Lung (tissue), 12 donors: ENCODE measurements around the gene HIBADH. TPM values are rescaled to one million over a fixed set of nuclear protein-coding genes. Genes with fewer than 3 reads are reported as not detected.

ENCODE experiments used
- ATAC-seq: fragments of 200-7000 bp; cut with Tn5 transposase; one replicate; pipeline ENCODE4 v1.9.1; 2020; ENCODE audit warnings: moderate number of reproducible peaks; ENCODE audit not compliant: insufficient read depth, low FRiP score
- DNase-seq, 3 donors: peaks; one replicate each; pipeline ENCODE4 v3.0.0-alpha.2; 2013 to 2017
- H3K27ac ChIP-seq, 2 donors: one replicate each; pipeline ENCODE4 v1.5.1; 2013; ENCODE audit warnings: mild to moderate bottlenecking in 2 of 2, moderate library complexity in 2 of 2, control low read depth in 1 of 2, inconsistent platforms in 1 of 2, low read depth in 1 of 2, low read length in 1 of 2
- H3K27me3 ChIP-seq, 3 donors: one replicate each; pipeline ENCODE4 v1.5.1; 2013; ENCODE audit warnings: low read length in 2 of 3; ENCODE audit not compliant: control insufficient read depth in 3 of 3, insufficient read depth in 3 of 3
- H3K36me3 ChIP-seq, 4 donors: one replicate each; pipeline ENCODE4 v1.5.1; 2013; ENCODE audit warnings: low read length in 4 of 4, mild to moderate bottlenecking in 1 of 4, moderate library complexity in 1 of 4; ENCODE audit not compliant: control insufficient read depth in 4 of 4, insufficient read depth in 4 of 4
- H3K4me1 ChIP-seq, 5 donors: one replicate each; pipeline ENCODE4 v1.5.1; 2013; ENCODE audit warnings: low read length in 5 of 5, mild to moderate bottlenecking in 2 of 5, moderate library complexity in 1 of 5; ENCODE audit not compliant: control insufficient read depth in 5 of 5, insufficient read depth in 5 of 5
- H3K4me3 ChIP-seq: one replicate; pipeline ENCODE4 v1.5.1; 2013; ENCODE audit warnings: mild to moderate bottlenecking, control low read depth, moderate library complexity
- H3K9ac ChIP-seq, 2 donors: one replicate each; pipeline ENCODE4 v1.5.1; 2013; ENCODE audit warnings: low read length in 2 of 2, control low read depth in 1 of 2; ENCODE audit not compliant: insufficient read depth in 1 of 2
- H3K9me3 ChIP-seq, 4 donors: one replicate each; pipeline ENCODE4 v1.5.1; 2013; ENCODE audit warnings: low read length in 3 of 4, mild to moderate bottlenecking in 1 of 4, moderate library complexity in 1 of 4; ENCODE audit not compliant: control insufficient read depth in 4 of 4, insufficient read depth in 3 of 4
- WGBS, 2 donors: extraction: QIAGEN DNeasy Blood & Tissue Kit; methylation state at CpG; one replicate each; pipeline ENCODE4 v1.1.7; 2013; 5-methylcytosine and 5-hydroxymethylcytosine counted together
- polyA plus RNA-seq, 2 donors: library from polyadenylated mRNA; stranded (reverse); fragments of 200-250 nt; gene quantifications; one replicate each; pipeline ENCODE4 v1.2.1, GENCODE V29; 2013
- total RNA-seq, 2 donors: library from RNA; depleted of rRNA in 1 of 2; stranded (reverse); fragments of >200 nt in 1 of 2; gene quantifications; one replicate each; pipeline ENCODE4 v1.2.1, GENCODE V29; 2014 to 2021
- TF ChIP-seq, protein P1 (sequence below): IDR thresholded peaks from 2 replicates; pipeline ENCODE4 v1.5.1; 2012; ENCODE audit warnings: mild to moderate bottlenecking; ENCODE audit errors: control extremely low read depth, extremely low read depth
- donor health status: control.
- donor health status: control.
- donor health status: Bipolar disorder and iron deficiency.
- donor health status: healthy.
- donor health status: DM: yes; HTN: yes; CAD: no.

Gene HIBADH
- total and polyA plus RNA-seq, 4 donors, result 13.7 to 39.2 (median 17.4) TPM

DNA sequence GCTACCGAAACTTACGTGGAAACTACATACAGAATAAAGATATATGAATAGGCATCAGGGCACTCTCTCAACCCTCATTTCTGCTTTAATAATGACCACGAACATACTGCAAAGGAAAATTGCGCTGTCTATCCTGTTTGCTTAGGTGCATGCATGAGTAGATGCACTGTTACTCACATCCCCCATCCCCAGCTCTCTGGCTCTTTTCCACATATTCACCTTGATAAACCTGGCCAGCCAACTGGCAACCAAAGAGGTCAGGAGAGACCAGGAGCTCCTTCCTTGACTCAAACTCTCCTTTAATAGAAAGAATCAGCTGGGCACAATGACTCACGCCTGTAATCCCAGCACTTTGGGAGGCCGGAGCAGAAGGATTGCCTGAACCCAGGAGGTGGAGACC is 29.6 kb downstream of the HIBADH start:
- H3K9ac ChIP-seq, result no peak overlapping the region
- ATAC-seq (no peak), DNase-seq (no peak)
- peaks cover 2 to 55% (median 18%) of the 10 kb centered on the region in 5 donors for H3K4me1 ChIP-seq
- H3K9me3 ChIP-seq, result no peaks in the 10 kb centered on the region
- TF ChIP-seq, protein P1, sequence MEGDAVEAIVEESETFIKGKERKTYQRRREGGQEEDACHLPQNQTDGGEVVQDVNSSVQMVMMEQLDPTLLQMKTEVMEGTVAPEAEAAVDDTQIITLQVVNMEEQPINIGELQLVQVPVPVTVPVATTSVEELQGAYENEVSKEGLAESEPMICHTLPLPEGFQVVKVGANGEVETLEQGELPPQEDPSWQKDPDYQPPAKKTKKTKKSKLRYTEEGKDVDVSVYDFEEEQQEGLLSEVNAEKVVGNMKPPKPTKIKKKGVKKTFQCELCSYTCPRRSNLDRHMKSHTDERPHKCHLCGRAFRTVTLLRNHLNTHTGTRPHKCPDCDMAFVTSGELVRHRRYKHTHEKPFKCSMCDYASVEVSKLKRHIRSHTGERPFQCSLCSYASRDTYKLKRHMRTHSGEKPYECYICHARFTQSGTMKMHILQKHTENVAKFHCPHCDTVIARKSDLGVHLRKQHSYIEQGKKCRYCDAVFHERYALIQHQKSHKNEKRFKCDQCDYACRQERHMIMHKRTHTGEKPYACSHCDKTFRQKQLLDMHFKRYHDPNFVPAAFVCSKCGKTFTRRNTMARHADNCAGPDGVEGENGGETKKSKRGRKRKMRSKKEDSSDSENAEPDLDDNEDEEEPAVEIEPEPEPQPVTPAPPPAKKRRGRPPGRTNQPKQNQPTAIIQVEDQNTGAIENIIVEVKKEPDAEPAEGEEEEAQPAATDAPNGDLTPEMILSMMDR, result no peak
- WGBS, 2 donors, result 76 to 79% methylated on average over 6 of the region's 6 CpGs
- no peak overlapping the region for H3K27ac ChIP-seq
- H3K36me3 ChIP-seq, result peaks cover 0 to 4% (median 1%) of the 10 kb centered on the region in 4 donors
- H3K27me3 ChIP-seq, result peaks cover 0 to 15% (median 2%) of the 10 kb centered on the region in 3 donors
- H3K4me3 ChIP-seq, result no peak overlapping the region

DNA sequence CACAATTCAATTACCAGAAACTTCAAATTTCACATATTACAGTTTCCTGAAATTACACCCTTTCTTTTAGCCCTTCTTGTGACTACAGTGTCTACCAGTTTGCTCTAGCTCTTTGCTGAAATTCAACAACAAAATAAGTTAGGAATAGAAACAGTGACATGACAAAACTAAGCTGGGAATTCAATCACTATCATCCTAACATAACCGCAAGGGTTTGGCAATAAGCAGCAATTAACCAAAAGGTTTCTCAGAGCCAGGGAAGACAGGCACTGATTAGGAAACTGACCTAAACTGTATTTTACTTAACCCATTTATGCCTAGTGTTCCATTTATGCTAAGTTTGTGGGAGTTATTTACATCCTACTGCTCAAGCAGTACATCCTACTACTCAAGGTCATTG is 31.3 kb downstream of the HIBADH start:
- TF ChIP-seq, protein P1, result no peak
- no peak for ATAC-seq
- H3K27me3 ChIP-seq, result peaks cover 0 to 15% (median 2%) of the 10 kb centered on the region in 3 donors

DNA sequence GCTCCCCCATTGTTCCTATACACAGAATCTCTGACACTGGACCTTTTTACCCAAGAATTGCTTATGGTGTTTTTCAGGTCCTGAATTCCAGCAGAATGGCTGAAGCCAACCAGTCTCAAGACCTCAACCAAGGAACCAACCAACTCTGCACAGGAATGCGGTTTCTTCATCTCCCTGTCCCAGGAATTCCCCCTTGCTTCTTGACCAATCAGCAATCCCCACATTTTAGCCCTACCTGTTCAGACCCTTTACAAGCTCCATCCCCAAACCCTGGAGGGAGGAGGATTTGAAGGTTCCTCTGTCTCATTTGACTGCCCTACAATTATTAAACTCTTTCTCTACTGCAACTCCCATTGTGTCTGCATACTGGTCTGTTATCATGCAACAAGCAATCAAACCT is 35.5 kb downstream of the HIBADH start:
- H3K9me3 ChIP-seq, result peaks cover 0 to 2% (median 0%) of the 10 kb centered on the region in 4 donors
- H3K27me3 ChIP-seq, result peaks cover 0 to 9% (median 2%) of the 10 kb centered on the region in 3 donors
- ATAC-seq (no peak), DNase-seq (no peak)
- H3K4me1 ChIP-seq, result peaks cover 0 to 14% (median 4%) of the 10 kb centered on the region in 5 donors
- no peak overlapping the region for H3K9ac ChIP-seq
- WGBS, 2 donors, result 96 to 100% methylated on average over 1 of the region's 1 CpG
- TF ChIP-seq, protein P1, result no peak
- no peak overlapping the region for H3K27ac ChIP-seq
- no peak overlapping the region for H3K4me3 ChIP-seq
- H3K36me3 ChIP-seq, result peaks cover 0 to 6% (median 3%) of the 10 kb centered on the region in 4 donors

More for the DNA sequence above, 31.3 kb downstream of the HIBADH start:
- Histone ChIP-seq H3K9me3 (no peaks in the 10 kb centered on the region), H3K4me3 (no peak overlapping the region), H3K9ac (no peak overlapping the region), H3K4me1 (peaks cover 2 to 53% (median 14%) of the 10 kb centered on the region in 5 donors), H3K27ac (no peak overlapping the region), H3K36me3 (peaks cover 0 to 4% (median 1%) of the 10 kb centered on the region in 4 donors)
- 49 to 72% methylated on average over 1 of the region's 1 CpG for WGBS, 2 donors
- peak in 2 of 3 donors; percentile 36 to 70 for DNase-seq

DNA sequence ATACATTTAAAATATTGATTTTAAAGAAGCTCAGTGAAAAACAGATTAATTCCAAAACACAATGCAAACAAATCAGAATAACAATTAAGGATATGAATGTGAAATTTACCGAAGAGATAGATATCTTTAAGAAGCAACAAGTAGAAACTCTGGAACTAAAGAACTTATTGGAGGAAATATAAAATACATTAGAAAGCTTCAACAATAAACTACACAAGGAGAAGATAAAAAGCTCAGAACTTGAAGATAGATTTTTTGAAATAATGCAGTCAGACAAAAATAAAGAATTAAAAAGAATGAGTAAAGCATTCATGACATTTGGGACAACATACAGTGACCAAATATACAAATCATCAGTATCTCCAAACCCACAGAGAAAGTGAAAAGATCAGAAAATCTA is 43.2 kb downstream of the HIBADH start:
- Histone ChIP-seq H3K27ac (no peak overlapping the region), H3K9ac (no peak overlapping the region), H3K4me1 (no peaks in the 10 kb centered on the region), H3K36me3 (peaks cover 4 to 40% (median 6%) of the 10 kb centered on the region in 4 donors), H3K27me3 (no peaks in the 10 kb centered on the region), H3K9me3 (peaks cover 3 to 20% (median 11%) of the 10 kb centered on the region in 4 donors), H3K4me3 (no peak overlapping the region)
- 0 to 1% methylated on average over 1 of the region's 1 CpG for WGBS, 2 donors
- DNase-seq (no peak), ATAC-seq (no peak)
- TF ChIP-seq, protein P1, result no peak
